GM13977 (cell line): Measurements from ENCODE around the gene MIGA1.
"Not testable (repeated sequence)": the region's sequence is repeated elsewhere in the genome, so short reads cannot be mapped to it uniquely, and the experiment has no call there.

ENCODE experiments used
- DNase-seq: peaks from one replicate; pipeline ENCODE4 v3.0.0; 2012; ENCODE audit warnings: low spot score
- CTCF ChIP-seq: IDR thresholded peaks from 2 replicates; pipeline ENCODE4 v1.5.1; 2012; ENCODE audit warnings: mild to moderate bottlenecking, control low read depth; ENCODE audit not compliant: insufficient read depth; ENCODE audit errors: extremely low read depth, missing control alignments
- in situ Hi-C: fragments of 300-500 bp; cut with MboI; formaldehyde crosslinking; loops from one replicate; pipeline ENCODE4 v1.12.0; 2022; ENCODE audit warnings: low sequenced_read_pairs, low pct_unique_long_range_greater_than_20kb, mixed read lengths, inconsistent platforms; ENCODE audit not compliant: unreplicated experiment

Gene MIGA1, protein sequence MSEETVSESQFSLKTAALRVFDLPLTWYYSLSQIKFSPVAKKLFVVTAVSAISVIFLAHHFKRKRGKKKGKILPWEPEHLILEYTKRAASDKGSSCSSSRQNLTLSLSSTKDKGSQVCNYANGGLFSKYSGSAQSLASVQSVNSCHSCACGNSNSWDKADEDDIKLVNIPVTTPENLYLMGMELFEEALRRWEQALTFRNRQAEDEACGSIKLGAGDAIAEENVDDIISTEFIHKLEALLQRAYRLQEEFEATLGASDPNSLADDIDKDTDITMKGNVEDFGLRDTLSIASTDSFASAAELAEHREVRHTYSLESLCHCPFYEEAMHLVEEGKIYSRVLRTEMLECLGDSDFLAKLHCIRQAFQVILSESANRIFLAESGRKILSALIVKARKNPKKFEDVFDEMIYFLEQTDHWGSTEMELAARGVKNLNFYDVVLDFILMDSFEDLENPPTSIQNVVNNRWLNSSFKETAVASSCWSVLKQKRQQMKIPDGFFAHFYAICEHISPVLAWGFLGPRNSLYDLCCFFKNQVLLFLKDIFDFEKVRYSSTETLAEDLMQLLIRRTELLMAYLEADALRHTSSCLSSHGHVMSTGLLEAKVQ

GRCh38 chr1:77779529-77780281, at the start of gene MIGA1:
TSS of gene MIGA1 (plus strand) at chr1:77779649. CDS start at chr1:77783253, 3,604 bp downstream.
- in situ Hi-C loops, result no loop called here
- peak; percentile 85 for DNase-seq
- TF ChIP-seq CTCF, result no peak

DNA sequence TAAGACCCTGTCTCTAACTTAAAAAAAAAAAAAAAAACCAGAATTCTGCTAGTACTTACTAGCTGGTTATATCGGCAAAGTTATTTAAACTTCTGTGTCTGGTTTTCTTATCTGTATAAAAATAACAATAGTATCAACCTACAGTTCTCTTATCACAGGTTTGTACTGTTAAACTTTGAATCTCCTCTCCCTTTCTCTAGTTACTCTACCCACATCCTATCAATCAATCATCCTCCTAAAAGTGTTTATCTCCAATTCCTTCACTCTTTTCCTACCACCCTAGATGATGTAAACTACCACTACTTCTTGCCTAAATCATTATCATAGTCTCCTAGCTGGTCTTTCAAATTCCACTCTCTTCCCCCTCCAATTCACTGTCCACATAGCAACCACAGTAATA, 47.4 kb upstream of the MIGA1 start:
- in situ Hi-C loops, result no loop called here
- no peak for TF ChIP-seq CTCF
- DNase-seq, result no peak

GRCh38 chr1:77739235-77739634, 40.2 kb upstream of the MIGA1 start:
- no peak for DNase-seq
- TF ChIP-seq CTCF, result no peak
- in situ Hi-C loops, result no loop called here

DNA sequence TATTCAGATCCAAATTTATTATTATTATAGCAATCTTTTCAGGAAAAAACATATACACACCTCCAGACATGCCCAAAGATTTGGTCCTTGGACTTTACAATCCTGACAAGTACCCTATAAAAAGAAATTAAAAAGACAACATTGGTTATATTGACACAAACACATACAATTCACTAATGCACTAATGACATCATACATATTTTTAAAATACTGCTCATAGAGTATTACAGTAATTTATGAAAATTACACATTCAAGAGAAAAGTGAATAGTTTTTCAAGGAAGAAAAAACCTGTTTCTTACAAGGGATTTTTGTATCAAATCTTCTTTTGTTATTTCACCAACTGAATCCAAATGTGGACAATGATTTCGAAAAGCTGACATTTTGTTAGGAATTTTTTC, 38.1 kb upstream of the MIGA1 start:
- in situ Hi-C loops, result no loop called here
- no peak for DNase-seq
- TF ChIP-seq CTCF, result no peak

DNA sequence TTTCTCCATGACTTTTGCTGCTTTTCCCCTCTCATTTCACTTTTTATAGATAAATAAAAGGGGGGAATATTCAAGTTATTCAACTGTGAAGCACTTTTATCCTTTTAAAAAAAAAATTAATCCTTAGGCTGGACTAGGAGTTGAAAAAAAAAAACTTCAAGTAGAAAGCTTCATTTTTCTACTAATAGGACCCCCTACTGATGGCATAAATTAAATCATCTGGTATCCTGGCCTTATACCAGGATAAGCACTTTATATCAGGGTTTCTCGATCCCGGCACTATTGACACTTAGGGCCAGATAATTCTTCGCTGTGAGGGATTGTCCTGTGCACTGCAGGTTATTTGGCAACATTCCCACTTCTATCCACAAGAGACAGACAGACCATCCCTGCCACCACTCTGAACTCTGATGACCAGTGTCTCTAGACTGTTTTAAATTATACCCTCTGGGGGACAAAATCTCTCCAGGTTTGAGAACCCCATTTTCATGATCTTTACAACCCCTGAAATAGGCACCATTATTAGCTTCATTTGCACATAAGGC, 37.4 kb upstream of the MIGA1 start:
- TF ChIP-seq CTCF, result no peak
- in situ Hi-C loops, result no loop called here

GRCh38 chr1:77744576-77744975, 34.9 kb upstream of the MIGA1 start:
- peak; percentile 17 for TF ChIP-seq CTCF
- in situ Hi-C loops, result no loop called here
- DNase-seq, result no peak

More for the DNA sequence above, 37.4 kb upstream of the MIGA1 start:
- no peak for DNase-seq

GRCh38 chr1:77749489-77749888, 30.0 kb upstream of the MIGA1 start:
- DNase-seq, in situ Hi-C loops: not testable (repeated sequence)
